ENCODE data around the gene ZSWIM6.

ZSWIM6 gene

GRCh38 chr5:61549530-61549929, 217.5 kb downstream of the ZSWIM6 start:
- no peak for DNase-seq (ENCODE audit: low spot score)

- DNase-seq (ENCODE audit: low spot score), result no peak
These were observed 219.7 kb downstream of the ZSWIM6 start for GRCh38 chr5:61551637-61552313.

GRCh38 chr5:61559146-61559545, 227.1 kb downstream of the ZSWIM6 start:
- no peak for DNase-seq (ENCODE audit: low spot score)

- no peak for DNase-seq (ENCODE audit: low spot score)
These were observed 227.7 kb downstream of the ZSWIM6 start for GRCh38 chr5:61559722-61560121.

- DNase-seq (ENCODE audit: low spot score), result no peak
These were observed 231.3 kb downstream of the ZSWIM6 start for GRCh38 chr5:61563401-61563800.

GRCh38 chr5:61567337-61567736, 235.3 kb downstream of the ZSWIM6 start:
- DNase-seq (ENCODE audit: low spot score), result no peak

GRCh38 chr5:61569353-61569752, 237.3 kb downstream of the ZSWIM6 start:
- no peak for DNase-seq (ENCODE audit: low spot score)

- DNase-seq (ENCODE audit: low spot score), result no peak
These were observed 238.7 kb downstream of the ZSWIM6 start for GRCh38 chr5:61570767-61571166.

GRCh38 chr5:61572959-61573358, 240.9 kb downstream of the ZSWIM6 start:
- DNase-seq (ENCODE audit: low spot score), result no peak

- no peak for DNase-seq (ENCODE audit: low spot score)
These were observed 243.0 kb downstream of the ZSWIM6 start for GRCh38 chr5:61575103-61575502.

- DNase-seq (ENCODE audit: low spot score), result no peak
These were observed 243.5 kb downstream of the ZSWIM6 start for GRCh38 chr5:61575581-61575980.

GRCh38 chr5:61576556-61576955, 244.5 kb downstream of the ZSWIM6 start:
- DNase-seq (ENCODE audit: low spot score), result no peak

- no peak for DNase-seq (ENCODE audit: low spot score)
These were observed 246.9 kb downstream of the ZSWIM6 start for GRCh38 chr5:61578858-61579503.

GRCh38 chr5:61582205-61582820, 250.3 kb downstream of the ZSWIM6 start:
- no peak for DNase-seq (ENCODE audit: low spot score)

GRCh38 chr5:61582887-61583286, 250.8 kb downstream of the ZSWIM6 start:
- DNase-seq (ENCODE audit: low spot score), result no peak

GRCh38 chr5:61586096-61587084, 254.3 kb downstream of the ZSWIM6 start:
- DNase-seq (ENCODE audit: low spot score), result peak; percentile 49

GRCh38 chr5:61587125-61587524, 255.1 kb downstream of the ZSWIM6 start:
- no peak for DNase-seq (ENCODE audit: low spot score)

GRCh38 chr5:61588216-61588615, 256.2 kb downstream of the ZSWIM6 start:
- no peak for DNase-seq (ENCODE audit: low spot score)

- no peak for DNase-seq (ENCODE audit: low spot score)
These were observed 257.9 kb downstream of the ZSWIM6 start for GRCh38 chr5:61589946-61590345.

GRCh38 chr5:61590473-61590872, 258.4 kb downstream of the ZSWIM6 start:
- no peak for DNase-seq (ENCODE audit: low spot score)

- no peak for DNase-seq (ENCODE audit: low spot score)
These were observed 259.8 kb downstream of the ZSWIM6 start for GRCh38 chr5:61591859-61592258.

GRCh38 chr5:61595426-61595825, 263.4 kb downstream of the ZSWIM6 start:
- DNase-seq (ENCODE audit: low spot score), result no peak

Data from cerebellar cortex (tissue), 1 donor.